Adrenal gland (tissue), 5 donors: Measurements from ENCODE around the gene DIP2C.

Source experiments
- CTCF ChIP-seq, 6 experiments: fragments of 450-650 bp in 4 of 6; fragments of 200-600 bp in 2 of 6; sonication (generic) in 1 of 6; IDR thresholded peaks; 1 replicate in 5 of 6; 2 replicates in 1 of 6; pipeline versions ENCODE4 v1.5.1 to v1.8.0; 2016 to 2021; ENCODE audit warnings: antibody characterized with exemption in 6 of 6, mild to moderate bottlenecking in 2 of 6, moderate library complexity in 1 of 6
- POLR2A ChIP-seq, 2 donors: fragments of 450-650 bp; IDR thresholded peaks; one replicate each; pipeline ENCODE4 v1.6.1; 2017; ENCODE audit warnings: antibody characterized with exemption in 2 of 2, mild to moderate bottlenecking in 2 of 2, moderate library complexity in 1 of 2
- donor health status: DM: no; HTN: no; CAD: no.

- TF ChIP-seq CTCF (IDR thresholded peaks at IDR 0.05) (no peak), POLR2A (IDR thresholded peaks at IDR 0.05) (no peak)
These were observed 83.7 kb downstream of the DIP2C start for GRCh38 chr10:605632-606325.
